HG03460 (cell line): ENCODE results near the gene KRT71.
"Not testable (repeated sequence)": the region's sequence is repeated elsewhere in the genome, so short reads cannot be mapped to it uniquely, and the experiment has no call there.

Experiments
- ATAC-seq: cut with Tn5 transposase; IDR thresholded peaks from one replicate; pipeline ENCODE4 v1.9.1; 2021; ENCODE audit not compliant: unreplicated experiment

KRT71 gene

DNA sequence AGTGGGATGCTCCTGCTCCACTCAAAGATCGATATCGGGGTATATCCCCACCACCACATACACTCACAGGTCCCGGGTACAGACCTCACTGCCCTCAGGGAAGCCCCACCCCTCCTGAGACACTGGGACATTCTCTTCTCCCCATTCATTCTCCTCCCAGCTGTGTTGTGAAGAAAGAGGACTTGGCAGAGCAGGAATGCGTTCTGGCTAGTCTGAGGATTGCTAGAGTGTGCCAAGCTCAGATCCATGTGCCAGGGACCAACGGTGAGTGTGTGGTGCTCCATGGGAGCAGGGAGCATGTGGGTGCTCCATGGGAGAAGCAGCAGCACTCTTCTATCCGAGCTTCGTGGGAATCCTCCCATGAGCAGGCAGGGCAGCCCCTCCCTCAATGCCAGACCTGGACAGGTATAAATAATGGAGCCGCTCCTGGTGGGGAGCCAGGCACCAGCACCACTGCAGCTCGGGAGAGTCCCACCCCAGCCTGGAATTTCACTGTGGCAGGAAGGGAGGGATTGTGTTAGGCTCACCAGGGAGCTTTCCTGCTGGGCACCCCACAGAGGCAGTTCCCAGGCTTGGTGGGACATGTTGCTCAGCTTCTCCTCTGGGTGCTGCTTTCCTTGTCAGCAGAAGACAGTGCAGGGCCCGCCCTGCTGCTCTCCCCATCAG lies 30.5 kb downstream of the KRT71 start:
- ATAC-seq: no peak

DNA sequence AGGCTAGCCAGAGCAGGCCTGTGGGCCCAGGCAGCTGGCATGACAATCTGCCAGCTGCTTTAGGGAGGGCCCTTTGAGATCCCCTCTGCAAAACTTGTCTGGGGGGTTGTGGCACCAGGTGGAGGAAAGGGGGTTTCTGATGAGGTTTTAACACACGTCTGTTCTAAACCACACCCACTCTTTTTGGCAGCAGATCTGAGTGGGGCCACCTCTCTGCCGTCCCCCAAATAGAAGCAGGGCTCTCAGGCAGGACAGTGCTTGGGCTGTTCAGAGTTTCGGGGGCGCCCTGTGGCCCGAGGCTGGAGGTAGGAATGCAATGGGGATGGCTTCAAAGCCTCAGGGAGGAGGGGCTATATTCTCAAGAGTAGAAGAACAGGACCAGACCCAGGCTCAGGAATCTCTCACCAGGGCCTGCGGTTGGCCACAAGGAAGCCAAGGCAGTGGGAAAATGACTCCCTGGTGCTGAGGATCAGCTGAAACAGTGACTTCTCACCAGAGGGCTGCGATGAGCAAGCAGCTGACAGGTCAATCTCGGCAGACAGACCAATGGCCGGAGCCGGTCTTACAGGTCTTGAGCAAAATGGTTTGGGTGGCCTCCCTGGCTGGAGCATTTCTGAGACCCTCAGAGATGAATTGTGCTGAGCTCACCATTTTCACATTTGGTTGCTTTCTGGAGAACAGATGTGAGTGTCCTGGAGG lies 31.2 kb downstream of the KRT71 start:
- ATAC-seq: no peak

DNA sequence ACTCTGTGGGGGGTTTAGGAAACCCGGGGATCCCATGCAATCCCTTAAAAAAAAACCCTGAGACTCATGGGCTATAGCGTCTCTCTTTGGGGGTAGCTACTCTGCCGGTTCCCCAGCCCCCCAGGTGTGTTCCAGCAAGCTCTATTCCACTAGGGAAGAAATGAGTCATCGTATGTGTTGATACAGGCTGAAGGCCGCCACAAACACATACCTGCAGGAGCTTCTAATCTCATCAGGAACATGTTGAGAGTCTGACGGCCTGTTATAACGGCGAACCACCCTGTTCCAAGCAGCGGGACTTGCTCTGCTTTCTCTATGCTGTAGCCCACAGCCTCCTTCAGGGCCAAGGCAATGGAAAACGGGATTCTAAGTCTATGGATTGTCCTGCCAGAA lies 31.8 kb downstream of the KRT71 start:
- ATAC-seq: no peak

DNA sequence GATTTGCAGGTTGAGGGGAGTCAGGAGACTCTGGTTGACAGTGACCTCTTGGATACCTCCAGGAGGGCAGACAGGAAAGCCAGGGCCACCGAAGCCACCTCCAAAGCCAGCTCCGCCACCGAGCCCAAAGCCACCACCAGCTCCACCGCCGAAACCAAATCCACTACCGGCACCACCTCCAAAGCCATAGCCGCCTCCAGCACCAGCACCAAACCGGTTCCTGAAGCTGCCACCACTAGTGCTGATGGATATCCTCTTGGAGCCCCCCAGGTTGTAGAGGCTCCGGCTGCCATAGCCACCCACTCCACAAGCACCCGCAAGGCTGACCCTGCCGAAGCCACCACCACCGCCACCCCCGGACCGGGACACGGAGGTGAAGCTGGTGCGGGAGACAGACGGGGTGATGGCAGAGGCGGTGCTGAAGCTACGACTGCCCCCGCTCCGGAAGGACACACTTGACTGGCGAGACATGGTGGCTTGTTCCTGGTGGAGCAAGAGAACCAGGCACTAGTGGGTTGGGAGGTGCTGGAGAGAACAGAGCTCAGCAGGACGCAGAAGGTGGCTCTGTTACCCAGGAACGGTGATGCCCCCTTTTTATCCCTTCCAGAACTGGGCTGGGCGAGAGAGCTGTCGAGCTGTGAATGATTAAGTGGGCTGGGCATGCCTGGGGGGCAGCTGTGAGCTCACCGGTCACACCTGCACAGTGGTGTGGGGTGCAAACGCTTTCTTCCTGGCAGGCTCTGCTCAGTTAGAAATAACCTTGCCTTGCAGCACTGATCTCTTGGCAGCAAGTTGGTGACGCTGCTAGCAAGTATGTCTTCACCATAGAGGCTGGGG lies 32.9 kb downstream of the KRT71 start, which contains the start of gene KRT5:
KRT5 (minus strand) TSS at position 569 of the 837 bp plus-strand sequence; CDS start at position 471, 98 bp downstream.
- ATAC-seq: no peak

DNA sequence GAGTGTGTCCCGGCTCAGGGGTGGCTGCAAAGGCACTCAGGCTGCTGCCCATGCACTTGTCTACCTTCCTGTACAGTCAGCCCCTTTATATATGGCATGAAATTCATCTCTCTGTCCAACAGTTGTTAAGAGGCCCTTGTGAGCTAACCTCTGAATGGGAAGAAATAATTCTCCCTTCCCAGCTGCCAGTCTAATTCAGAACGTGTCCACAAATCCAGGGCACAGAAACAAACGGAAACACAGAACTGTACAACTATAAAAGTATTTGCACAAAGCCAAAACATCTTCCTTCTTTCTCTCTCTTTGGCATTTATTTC lies 33.6 kb downstream of the KRT71 start:
- ATAC-seq: no peak

DNA sequence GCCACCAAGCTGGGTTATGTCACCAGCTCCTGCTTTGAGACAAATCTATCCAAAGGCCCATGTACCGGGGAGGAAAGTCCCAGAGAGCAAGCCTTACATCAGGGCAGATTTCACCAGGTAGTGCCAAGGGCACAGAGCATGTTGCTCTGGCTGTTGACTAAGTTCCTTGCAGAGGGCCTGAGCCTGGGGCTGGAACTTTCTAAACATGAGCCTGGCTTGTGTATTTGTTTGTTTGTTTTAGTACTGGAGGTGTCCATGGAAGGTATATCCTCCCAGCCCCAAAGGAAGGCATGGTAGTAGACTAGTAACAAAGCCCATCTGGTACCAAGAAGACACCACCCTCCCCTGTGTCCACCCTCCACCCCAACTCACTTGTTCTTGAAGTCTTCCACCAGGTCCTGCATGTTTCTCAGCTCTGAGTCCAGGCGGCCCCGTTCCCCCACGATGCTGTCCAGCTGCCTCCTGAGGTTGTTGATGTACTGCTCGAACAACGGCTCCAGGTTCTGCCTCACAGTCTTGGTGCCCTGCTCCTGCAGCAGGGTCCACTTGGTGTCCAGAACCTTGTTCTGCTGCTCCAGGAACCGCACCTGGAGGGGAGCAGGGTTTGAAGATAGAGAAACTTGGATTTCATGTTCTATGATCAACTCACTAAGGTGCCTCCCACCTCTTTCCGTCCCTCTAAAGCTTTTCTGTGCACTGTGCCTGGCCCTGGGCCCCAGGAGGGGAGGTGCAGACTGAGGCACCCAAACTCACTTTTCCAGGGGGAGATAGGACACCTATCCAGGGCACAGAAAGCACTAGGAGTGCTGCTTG lies 34.2 kb downstream of the KRT71 start:
- no peak for ATAC-seq

DNA sequence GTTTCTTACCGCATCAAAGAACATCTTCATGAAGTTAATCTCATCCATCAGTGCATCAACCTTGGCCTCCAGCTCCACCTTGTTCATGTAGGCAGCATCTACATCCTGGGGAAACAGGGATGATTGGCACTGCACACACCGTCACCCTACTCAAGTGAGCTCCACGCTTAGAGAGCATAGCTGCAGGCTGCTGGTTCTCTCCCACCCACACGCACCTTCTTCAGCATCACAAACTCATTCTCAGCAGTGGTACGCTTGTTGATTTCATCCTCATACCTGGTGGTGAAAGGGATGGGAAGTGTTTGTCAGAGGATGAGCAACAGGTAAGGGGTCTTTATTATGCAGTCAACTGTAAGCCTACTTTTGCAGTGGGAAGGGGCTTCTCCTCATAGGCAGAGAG lies 35.1 kb downstream of the KRT71 start:
- ATAC-seq: no peak

DNA sequence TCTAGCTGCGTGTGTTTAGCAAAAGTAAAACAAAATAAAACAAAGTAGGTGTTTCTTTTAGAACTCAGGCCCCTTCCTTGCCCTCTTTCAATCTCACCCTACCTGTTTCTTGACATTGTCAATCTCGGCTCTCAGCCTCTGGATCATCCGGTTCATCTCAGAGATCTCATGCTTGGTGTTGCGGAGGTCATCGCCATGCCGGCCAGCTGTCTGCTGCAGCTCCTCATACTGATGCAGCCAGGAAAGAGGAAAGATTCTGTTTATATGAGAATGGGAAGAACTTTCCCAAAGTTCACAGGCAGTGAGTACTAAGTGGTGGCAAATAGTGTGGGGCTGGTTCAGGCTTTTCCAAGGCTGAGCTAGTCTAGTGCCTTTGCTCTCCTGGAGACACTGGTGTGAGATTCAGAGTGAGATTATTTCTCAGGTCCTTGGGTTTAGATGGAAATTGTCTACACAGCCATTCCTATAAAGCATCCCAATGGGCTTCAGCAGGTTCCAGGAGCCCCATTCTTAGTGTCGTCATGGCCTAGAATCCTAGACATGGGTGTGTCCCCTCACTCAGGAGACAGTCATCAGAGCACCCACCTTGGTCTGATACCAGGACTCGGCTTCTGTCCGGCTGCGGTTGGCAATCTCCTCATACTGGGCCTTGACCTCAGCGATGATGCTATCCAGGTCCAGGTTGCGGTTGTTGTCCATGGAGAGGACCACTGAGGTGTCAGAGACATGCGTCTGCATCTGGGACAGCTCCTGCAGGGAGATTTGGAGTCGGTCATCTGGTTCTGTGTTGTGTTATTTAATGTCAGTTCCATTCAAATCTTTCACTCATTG lies 35.7 kb downstream of the KRT71 start:
- no peak for ATAC-seq

DNA sequence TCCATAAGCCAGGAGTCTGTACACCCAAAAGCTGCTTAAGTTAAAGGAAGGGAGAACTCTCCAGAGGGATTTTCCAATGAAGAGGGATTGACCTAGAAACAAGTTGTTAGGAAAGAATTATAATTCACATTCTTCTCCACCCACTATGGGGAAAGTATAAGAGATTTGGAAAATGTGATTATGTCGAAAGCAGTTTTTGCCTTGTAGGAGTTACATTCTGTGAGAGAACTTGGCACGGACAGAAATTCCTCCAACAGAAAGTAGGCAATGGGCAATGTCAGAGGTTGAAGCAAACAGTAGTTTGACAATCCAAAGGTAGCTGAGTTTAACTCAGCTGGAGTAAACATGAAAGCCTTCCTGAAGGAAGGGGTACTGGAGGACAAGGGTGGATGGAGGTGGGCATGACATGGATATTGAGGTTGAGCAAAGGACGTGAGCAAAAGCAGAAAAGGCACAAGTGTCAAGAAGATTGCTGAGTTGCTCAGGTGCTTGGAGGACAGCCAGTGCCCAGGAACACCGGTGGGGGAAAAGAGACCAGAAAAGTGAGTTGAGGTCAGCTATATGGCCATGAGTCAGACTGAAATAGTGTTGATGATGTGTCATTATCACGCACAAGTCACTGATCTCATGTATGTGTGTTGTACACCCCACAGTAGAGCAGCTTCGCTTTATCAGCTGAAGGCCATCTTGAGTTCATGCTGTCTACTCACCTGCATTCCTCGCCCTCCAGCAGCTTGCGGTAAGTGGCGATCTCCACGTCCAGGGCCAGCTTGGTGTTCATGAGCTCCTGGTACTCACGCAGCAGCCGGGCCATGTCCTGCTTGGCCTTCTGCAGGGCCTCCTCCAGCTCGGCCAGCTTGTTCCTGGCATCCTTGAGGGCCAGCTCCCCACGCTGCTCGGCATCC lies 36.8 kb downstream of the KRT71 start:
- no peak for ATAC-seq

DNA sequence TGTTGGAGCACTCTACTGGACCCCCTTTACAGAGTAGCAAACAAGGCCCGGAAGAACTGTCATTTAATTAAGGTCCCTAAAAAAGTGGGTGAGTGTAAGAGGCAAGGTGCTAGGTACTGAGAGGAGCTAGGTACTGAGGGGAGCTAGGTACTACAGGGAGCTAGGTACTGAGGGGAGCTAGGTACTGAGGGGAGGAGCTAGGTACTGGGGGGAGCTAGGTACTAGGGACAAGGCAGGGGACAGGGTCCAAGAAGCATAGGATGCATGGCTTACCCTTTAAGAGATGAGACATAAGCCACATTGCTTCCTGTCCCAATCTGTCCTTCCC lies 37.7 kb downstream of the KRT71 start:
- ATAC-seq: no peak

DNA sequence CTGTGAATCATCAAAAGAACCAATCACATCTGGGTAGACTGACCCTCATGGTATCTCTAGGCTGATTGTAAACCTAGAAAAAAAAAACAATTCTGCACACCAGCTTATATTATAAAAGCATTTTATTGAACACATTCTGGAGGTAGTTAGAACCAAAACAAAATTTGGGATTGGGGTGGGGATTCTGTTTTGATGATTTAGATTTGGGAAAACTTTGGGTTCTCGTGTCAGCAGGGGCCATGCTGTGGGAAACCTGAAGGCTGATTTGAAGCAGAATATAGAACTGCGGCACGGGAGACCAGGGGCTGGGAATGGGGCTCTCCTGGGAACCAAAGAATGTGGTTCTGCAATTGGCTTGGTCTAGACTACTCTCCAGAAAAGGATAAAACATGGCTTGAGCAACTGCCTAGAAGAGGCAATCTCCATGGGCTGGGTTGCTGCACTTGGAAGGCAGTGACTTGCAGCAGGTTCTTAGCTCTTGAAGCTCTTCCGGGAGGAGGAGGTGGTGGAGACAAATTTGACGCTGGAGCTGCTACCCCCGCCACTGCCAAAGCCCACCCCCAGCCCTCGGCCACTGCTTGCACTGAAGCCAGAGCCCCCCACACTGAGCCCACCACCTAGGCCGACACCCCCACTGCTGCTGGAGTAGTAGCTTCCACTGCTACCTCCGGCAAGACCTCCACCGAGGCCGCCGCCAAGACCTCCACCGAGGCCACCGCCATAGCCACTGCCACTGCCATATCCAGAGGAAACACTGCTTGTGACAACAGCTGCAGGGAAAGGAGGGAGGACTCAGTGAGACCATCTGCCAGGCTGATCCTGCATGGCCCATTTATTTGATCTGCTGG lies 38.2 kb downstream of the KRT71 start:
- no peak for ATAC-seq

DNA sequence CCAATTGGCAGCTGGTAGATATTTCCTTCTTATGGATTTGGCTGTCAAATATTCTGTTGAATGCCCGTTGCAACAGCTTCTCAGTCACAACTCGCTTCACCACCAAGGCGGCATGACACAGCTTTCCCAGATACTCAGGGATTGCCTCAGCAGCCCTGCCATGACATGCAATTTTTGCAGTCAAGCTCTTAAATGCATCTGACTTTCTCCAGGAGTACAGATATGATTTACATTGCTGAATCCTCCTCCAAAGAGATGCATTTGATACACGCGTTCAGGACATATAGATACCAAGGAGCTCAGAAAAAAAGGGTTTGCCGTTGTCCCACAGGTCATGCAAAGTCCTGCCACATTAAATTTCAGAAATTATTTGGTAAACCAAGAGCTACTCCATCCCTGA lies 39.2 kb downstream of the KRT71 start:
- no peak for ATAC-seq

DNA sequence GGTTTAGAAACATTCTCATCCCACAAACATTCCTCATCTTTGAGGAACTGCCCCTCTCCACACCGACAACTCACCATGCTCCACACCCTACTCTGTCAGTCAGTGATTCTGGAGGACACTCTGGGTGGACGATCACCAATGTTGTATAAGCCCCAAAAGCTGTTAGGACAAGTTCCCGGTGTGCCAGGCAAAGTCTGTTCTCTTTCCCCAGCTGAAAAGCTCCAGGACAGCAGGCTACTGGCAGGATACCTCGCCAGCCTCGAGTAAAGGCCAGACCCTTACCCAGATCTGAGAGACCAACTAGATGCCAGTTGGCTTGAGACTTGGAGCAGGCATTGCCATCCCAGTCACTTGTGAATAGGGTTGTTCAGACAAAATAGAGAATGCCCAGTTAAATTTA lies 44.7 kb downstream of the KRT71 start:
- no peak for ATAC-seq

DNA sequence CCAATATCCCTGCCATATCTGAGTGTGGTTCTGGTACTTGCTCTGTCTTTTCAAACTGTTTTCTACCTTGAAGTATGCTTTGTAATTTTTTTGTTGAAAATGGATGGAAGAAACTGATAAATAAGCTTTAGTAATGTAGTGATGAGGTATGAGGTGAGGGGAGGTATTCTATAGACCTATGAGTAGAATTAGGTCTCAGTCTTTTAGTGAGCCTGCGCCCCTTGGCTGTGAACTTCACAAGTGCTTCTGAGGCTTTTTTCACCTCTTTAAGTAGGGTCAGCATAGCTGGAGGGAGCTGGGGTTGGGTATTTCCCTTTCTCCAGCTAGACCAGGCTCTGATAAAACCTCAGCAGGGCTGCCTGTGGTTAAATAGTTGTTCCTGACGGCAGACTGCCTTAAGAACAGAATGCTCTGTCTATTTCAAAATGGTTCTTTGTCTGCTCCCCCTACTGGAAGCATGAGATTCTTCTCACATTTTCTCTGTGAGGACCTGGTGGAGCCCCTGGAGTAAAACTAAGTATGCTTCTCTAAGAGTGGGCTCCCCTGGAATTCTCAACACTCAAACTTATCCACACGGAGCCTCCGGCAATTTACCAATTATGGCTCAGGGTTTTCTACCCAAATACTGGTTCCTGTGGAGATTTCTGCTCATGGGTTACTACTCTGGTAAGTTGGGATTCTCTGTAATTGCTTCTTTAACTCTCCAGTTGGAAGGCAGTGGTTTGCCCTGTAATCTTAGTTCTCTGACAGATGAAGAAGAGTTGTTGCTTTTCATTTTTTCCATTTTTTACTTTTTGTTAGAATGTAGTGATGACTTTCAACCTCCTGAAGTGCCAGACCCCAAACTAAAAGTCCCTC lies 45.9 kb downstream of the KRT71 start:
- ATAC-seq: no peak

DNA sequence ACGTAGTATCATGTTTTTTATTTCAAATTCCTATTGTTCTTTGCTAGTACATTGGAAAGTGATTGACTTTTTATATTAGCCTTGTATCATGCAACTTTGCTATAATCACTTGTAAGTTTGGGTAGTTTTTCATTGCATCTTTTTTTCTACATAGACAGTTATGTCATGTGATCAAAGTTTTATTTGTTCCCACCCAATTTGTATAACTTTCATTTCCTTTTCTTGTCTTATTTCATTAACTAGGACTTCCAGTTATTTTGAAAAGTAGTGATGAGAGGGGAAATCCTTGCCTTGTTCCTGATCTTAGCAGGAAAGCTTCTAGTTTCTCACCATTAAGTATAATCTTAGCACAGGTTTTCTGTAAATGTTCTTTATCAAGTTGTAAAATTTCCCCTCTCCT lies 50.1 kb downstream of the KRT71 start:
- no peak for ATAC-seq

DNA sequence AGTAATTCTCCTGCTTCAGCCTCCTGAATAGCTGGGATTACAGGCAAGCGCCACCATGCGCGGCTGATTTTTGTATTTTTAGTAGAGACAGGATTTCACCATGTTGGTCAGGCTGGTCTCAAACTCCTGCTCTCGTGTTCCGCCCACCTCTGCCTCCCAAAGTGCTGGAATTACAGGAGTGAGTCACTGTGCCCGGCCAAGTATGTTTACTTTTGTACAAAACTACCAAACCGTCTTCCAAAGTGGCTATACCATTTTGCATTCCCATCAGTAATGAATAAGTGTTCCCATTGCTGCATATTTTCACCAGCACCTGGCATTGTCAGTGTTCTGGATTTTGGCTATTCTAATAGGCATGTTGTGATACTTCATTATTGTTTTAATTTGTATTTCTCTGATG lies 51.5 kb downstream of the KRT71 start:
- no peak for ATAC-seq

DNA sequence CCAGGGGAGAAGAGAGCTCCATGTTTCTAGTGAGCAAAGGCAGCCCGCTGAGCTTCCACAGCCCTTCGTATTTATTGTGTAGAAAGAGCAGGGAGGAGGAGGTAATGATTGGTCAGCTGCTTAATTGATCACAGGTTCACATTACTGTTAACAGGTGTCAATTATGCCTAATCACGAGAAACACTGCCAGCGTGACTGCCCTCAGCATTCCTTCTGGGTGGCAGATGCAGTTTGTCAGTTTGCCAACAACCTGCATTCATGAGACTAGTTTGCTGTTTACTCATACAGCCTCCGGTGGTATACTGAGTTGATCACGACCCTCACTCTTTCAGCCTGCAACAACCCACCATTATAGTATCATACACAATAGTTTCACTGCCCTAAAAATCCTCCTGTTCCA lies 52.4 kb downstream of the KRT71 start:
- not testable (repeated sequence) for ATAC-seq
